ENCODE data around the gene UNC13A. TPM values are rescaled to one million over a fixed set of nuclear protein-coding genes. Genes with fewer than 3 reads are reported as not detected.

Gene UNC13A
- total RNA-seq, 1 experiment from 2014 or later: 22.2 TPM

- peak overlapping the region in 1 of 3 experiments; percentile 85; a peak in 1 of 7 replicates for H3K27ac Mint-ChIP-seq
- peaks cover 0 to 2% of the 10 kb centered on the region in 2 experiments; a peak in 1 of 4 replicates for H3K4me1 Mint-ChIP-seq
- H2AK5ac ChIP-seq (ENCODE audit: insufficient read length, low read length): no peak overlapping the region
- H3T11ph ChIP-seq (ENCODE audit: low read length): no peak overlapping the region
- no peak overlapping the region for H3K23ac ChIP-seq (ENCODE audit: insufficient read length, low read depth, low read length)
- H4K5ac ChIP-seq (ENCODE audit: insufficient read length, low read depth, low read length): no peak overlapping the region
- no peak overlapping the region for H2BK12ac ChIP-seq (ENCODE audit: insufficient read length, low read depth, low read length)
- no CpG with 5 or more reads among the region's 31 CpGs for WGBS (ENCODE audit: extremely low coverage, insufficient read length, low lambda C conversion rate)
- no peaks in the 10 kb centered on the region for H3K79me1 ChIP-seq (ENCODE audit: insufficient read depth, low read depth, low read length, poor library complexity, severe bottlenecking)
- no peak overlapping the region for H3K4me2 ChIP-seq (ENCODE audit: insufficient read depth, insufficient read length, low read length)
- no peaks in the 10 kb centered on the region for H3K23me2 ChIP-seq (ENCODE audit: insufficient read length, low read depth, low read length, poor library complexity, severe bottlenecking)
- no peaks in the 10 kb centered on the region for H3K27me3 ChIP-seq (ENCODE audit: insufficient read depth, low read length)
- H3K9me3 ChIP-seq (ENCODE audit: control insufficient read depth, low read depth, low read length): no peaks in the 10 kb centered on the region
- no peak overlapping the region for H4K8ac ChIP-seq (replicated peaks; ENCODE audit: insufficient read length, low read depth, low read length)
- H2BK120ac ChIP-seq (ENCODE audit: low read depth, low read length, poor library complexity, severe bottlenecking): no peak overlapping the region
- H3K27ac ChIP-seq (ENCODE audit: insufficient read length, low read depth, low read length): no peak overlapping the region
- H2AFZ ChIP-seq (ENCODE audit: low read length): no peak overlapping the region
- no peak overlapping the region for H3K18ac ChIP-seq (ENCODE audit: insufficient read length, low read depth, low read length)
- H2BK20ac ChIP-seq (ENCODE audit: low read depth, low read length, poor library complexity, severe bottlenecking): no peak overlapping the region
- no peak overlapping the region for H3K56ac ChIP-seq (ENCODE audit: insufficient read length, low read depth, low read length)
- H3K4ac ChIP-seq (ENCODE audit: low read depth, low read length): no peak overlapping the region
- no peak overlapping the region for H3K9ac ChIP-seq (ENCODE audit: extremely low read depth, insufficient read length, low read length)
- H3K27me3 Mint-ChIP-seq (ENCODE audit: low read depth): 0 out of 2 replicates have a peak, but pooled peaks cover 2% of the 10 kb centered on the region
- no peak for DNase-seq
- peaks cover 2% of the 10 kb centered on the region for H4K20me1 ChIP-seq (ENCODE audit: control insufficient read depth, insufficient read depth, insufficient read length)
- H3K4me3 Mint-ChIP-seq: no peak overlapping the region
- H4K91ac ChIP-seq (ENCODE audit: insufficient read length, low read depth, low read length): no peak overlapping the region
- H3K79me2 ChIP-seq (ENCODE audit: insufficient read depth, low read length): no peaks in the 10 kb centered on the region
- H3K14ac ChIP-seq (ENCODE audit: insufficient read depth, low read length): no peak overlapping the region
- no peak overlapping the region for H2BK5ac ChIP-seq (ENCODE audit: insufficient read length, low read length)
- no peak for TF ChIP-seq CTCF (conservative IDR thresholded peaks at IDR 0.05)
- peaks cover 29 to 44% (median 38%) of the 10 kb centered on the region in 3 experiments for H3K36me3 Mint-ChIP-seq (ENCODE audit: insufficient read depth in 1 of 3, low read depth in 3 of 3)
- H3K4me1 ChIP-seq (ENCODE audit: insufficient read depth, low read length): no peaks in the 10 kb centered on the region
- H3K9me3 Mint-ChIP-seq: no peaks in the 10 kb centered on the region; a peak in 1 of 5 replicates
- no peak overlapping the region for H2BK15ac ChIP-seq (ENCODE audit: low read depth, low read length)
Measured at GRCh38 chr19:17623224-17623935, 64.8 kb downstream of the UNC13A start.

Data from H9 (cell line).